Measurements from ENCODE around the gene CX3CL1. TPM values are rescaled to one million over a fixed set of nuclear protein-coding genes. Genes with fewer than 3 reads are reported as not detected.

CX3CL1 gene
- total and polyA plus RNA-seq, 2 of the 4 experiments (the other 2 are of a cell fraction) = 0.18 to 0.77 TPM

DNA sequence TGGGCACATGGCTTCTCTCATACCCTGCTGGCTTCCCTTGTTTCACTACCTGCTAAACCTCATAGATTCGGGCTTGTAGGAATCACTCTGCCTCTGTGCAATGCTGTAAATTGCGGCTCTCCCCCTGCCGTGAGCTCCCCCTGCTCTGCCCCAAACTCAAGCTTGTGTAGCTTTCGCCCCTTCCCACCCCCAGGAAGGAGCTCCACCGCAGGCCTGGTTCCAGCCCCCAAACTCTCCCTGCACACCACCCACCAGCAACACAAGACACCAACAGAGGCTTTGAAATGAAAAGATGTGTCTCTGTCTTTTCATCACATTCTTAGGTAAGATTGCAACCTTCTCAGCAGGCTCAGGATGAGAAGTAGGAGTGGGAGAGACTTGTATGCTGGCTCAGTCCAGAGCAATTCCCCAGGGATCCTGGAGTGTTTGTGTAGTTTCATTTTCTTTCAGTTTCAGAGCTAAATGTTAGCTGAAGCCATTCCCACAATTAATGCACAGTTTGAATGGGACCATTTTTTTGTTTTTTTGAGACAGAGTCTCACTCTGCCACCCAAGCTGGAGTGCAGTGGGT is 14.2 kb downstream of the CX3CL1 start:
- in situ Hi-C loops (cut with MboI; ENCODE audit: low sequenced_read_pairs) (no loop called here), dilution Hi-C loops (cut with HindIII; ENCODE audit: low sequenced_read_pairs, unreplicated experiment) (no loop called here), intact Hi-C loops (cut with micrococcal nuclease) (no loop called here)
- TF ChIP-seq BHLHE40 (IDR thresholded peaks at IDR 0.05; ENCODE audit: low read depth, low read length) (no peak), RCOR1 (IDR thresholded peaks at IDR 0.05; ENCODE audit: insufficient replicate concordance, low read length) (no peak), POLR2A (IDR thresholded peaks at IDR 0.05; ENCODE audit: low read depth, low read length) (no peak), RAD21 (IDR thresholded peaks at IDR 0.05; ENCODE audit: low read length) (no peak), SMC3 (IDR thresholded peaks at IDR 0.05; ENCODE audit: low read depth, low read length) (no peak), CEBPB (IDR thresholded peaks at IDR 0.05; ENCODE audit: low read depth, low read length) (no peak), FOS (IDR thresholded peaks at IDR 0.05; ENCODE audit: low read depth, low read length) (no peak), CHD1 (IDR thresholded peaks at IDR 0.05; ENCODE audit: low read depth, low read length) (no peak), NFE2L2 (IDR thresholded peaks at IDR 0.05; ENCODE audit: low read depth, low read length) (no peak), MXI1 (IDR thresholded peaks at IDR 0.05; ENCODE audit: borderline replicate concordance, low read depth, low read length) (no peak), RFX5 (IDR thresholded peaks at IDR 0.05; ENCODE audit: low read depth, low read length) (no peak), MAFK (IDR thresholded peaks at IDR 0.05; ENCODE audit: low read depth, low read length) (no peak), MAZ (IDR thresholded peaks at IDR 0.05; ENCODE audit: borderline replicate concordance, low read depth, low read length) (no peak)
- TF ChIP-seq, protein P1, sequence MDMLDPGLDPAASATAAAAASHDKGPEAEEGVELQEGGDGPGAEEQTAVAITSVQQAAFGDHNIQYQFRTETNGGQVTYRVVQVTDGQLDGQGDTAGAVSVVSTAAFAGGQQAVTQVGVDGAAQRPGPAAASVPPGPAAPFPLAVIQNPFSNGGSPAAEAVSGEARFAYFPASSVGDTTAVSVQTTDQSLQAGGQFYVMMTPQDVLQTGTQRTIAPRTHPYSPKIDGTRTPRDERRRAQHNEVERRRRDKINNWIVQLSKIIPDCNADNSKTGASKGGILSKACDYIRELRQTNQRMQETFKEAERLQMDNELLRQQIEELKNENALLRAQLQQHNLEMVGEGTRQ (IDR thresholded peaks at IDR 0.05; ENCODE audit: low read depth, low read length) = no peak
- TF ChIP-seq, protein P2, sequence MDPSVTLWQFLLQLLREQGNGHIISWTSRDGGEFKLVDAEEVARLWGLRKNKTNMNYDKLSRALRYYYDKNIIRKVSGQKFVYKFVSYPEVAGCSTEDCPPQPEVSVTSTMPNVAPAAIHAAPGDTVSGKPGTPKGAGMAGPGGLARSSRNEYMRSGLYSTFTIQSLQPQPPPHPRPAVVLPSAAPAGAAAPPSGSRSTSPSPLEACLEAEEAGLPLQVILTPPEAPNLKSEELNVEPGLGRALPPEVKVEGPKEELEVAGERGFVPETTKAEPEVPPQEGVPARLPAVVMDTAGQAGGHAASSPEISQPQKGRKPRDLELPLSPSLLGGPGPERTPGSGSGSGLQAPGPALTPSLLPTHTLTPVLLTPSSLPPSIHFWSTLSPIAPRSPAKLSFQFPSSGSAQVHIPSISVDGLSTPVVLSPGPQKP (IDR thresholded peaks at IDR 0.05; ENCODE audit: borderline replicate concordance, low read depth, low read length) = no peak
- TF ChIP-seq, protein P3, sequence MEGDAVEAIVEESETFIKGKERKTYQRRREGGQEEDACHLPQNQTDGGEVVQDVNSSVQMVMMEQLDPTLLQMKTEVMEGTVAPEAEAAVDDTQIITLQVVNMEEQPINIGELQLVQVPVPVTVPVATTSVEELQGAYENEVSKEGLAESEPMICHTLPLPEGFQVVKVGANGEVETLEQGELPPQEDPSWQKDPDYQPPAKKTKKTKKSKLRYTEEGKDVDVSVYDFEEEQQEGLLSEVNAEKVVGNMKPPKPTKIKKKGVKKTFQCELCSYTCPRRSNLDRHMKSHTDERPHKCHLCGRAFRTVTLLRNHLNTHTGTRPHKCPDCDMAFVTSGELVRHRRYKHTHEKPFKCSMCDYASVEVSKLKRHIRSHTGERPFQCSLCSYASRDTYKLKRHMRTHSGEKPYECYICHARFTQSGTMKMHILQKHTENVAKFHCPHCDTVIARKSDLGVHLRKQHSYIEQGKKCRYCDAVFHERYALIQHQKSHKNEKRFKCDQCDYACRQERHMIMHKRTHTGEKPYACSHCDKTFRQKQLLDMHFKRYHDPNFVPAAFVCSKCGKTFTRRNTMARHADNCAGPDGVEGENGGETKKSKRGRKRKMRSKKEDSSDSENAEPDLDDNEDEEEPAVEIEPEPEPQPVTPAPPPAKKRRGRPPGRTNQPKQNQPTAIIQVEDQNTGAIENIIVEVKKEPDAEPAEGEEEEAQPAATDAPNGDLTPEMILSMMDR (conservative IDR thresholded peaks at IDR 0.05; ENCODE audit: low read depth, low read length) = no peak
- Histone ChIP-seq H4K8ac (ENCODE audit: low read depth in 2 of 2, low read length in 2 of 2) (no peak overlapping the region), H3K56ac (ENCODE audit: extremely low read depth, insufficient read depth, low read length) (no peak overlapping the region), H2AK9ac (replicated peaks; ENCODE audit: low read depth, low read length, poor library complexity) (no peak overlapping the region), H2AK5ac (ENCODE audit: low read depth, low read length) (no peak overlapping the region), H3K9ac (ENCODE audit: low read depth, low read length) (no peak overlapping the region), H3K36me3 (ENCODE audit: control insufficient read depth, insufficient read depth, low read length) (no peaks in the 10 kb centered on the region), H3K14ac (replicated peaks; ENCODE audit: low read depth, low read length) (no peak overlapping the region), H3K4me1 (ENCODE audit: control insufficient read depth, insufficient read depth, low read length) (peaks cover 3% of the 10 kb centered on the region; the same call in 1 of the 2 replicates), H3K4me3 (ENCODE audit: insufficient read depth, low read depth, low read length) (no peak overlapping the region), H2AFZ (replicated peaks; ENCODE audit: low read length, poor library complexity) (no peak overlapping the region), H3K9me3 (ENCODE audit: control insufficient read depth, insufficient read depth, low read length) (peaks cover 3% of the 10 kb centered on the region), H3K79me1 (ENCODE audit: low read depth in 1 of 2, low read length in 2 of 2) (no peaks in the 10 kb centered on the region), H3K4ac (ENCODE audit: low read depth, low read length) (no peak overlapping the region), H3K4me2 (ENCODE audit: low read depth, low read length) (no peak overlapping the region), H4K20me1 (ENCODE audit: insufficient read depth, low read length) (no peaks in the 10 kb centered on the region), H3K18ac (ENCODE audit: low read depth, low read length) (no peak overlapping the region), H2BK5ac (ENCODE audit: low read depth, low read length, poor library complexity, severe bottlenecking) (no peak overlapping the region), H2BK120ac (ENCODE audit: low read depth, low read length) (no peak overlapping the region), H2BK20ac (ENCODE audit: low read depth, low read length) (no peak overlapping the region), H3K9me1 (ENCODE audit: insufficient read depth, low read length) (no peaks in the 10 kb centered on the region), H3K27me3 (ENCODE audit: control insufficient read depth, insufficient read depth, low read length) (peaks cover 26% of the 10 kb centered on the region), H3K23ac (ENCODE audit: low read depth, low read length) (no peak overlapping the region), H2BK15ac (ENCODE audit: low read depth, low read length) (no peak overlapping the region), H4K91ac (ENCODE audit: insufficient read depth, low read depth, low read length) (no peak overlapping the region), H3K27ac (ENCODE audit: insufficient read depth, low read length) (no peak overlapping the region), H4K5ac (ENCODE audit: low read depth, low read length) (no peak overlapping the region)
- ChIA-PET POLR2A (ENCODE audit: unreplicated experiment) (no interaction called here), CTCF (interaction anchor here (0.5 to 0.6 kb wide), 2 partner anchors 8 to 35 kb away, joined by 3 to 6 read pairs; no protein-coding TSS in a partner anchor)
- no TSS peak for BruUV-seq (replicated peaks)
- DNase-seq (peak; percentile 38), ATAC-seq (ENCODE audit: low read depth) (peak; percentile 62)
- 65% methylated on average over 3 of the region's 5 CpGs; no CpG with 5 or more reads in 1 of the 2 experiments for WGBS, 2 experiments (ENCODE audit: extremely low coverage in 2 of 2, insufficient read length in 1 of 2)
